HepG2 (cell line): ENCODE measurements around the gene CACNA1C. TPM values are rescaled to one million over a fixed set of nuclear protein-coding genes. Genes with fewer than 3 reads are reported as not detected.

Source experiments
- EED ChIP-seq: sonication (generic); formaldehyde crosslinking; IDR thresholded peaks from 2 replicates; pipeline ENCODE4 v1.5.0; 2020; ENCODE audit warnings: mild to moderate bottlenecking, missing genetic modification reagents
- ELF4 ChIP-seq: sonication (generic); formaldehyde crosslinking; IDR thresholded peaks from 2 replicates; pipeline ENCODE4 v1.5.0; 2020; ENCODE audit warnings: missing genetic modification reagents, mild to moderate bottlenecking, moderate library complexity, borderline replicate concordance
- ESRRA ChIP-seq: sonication (generic); formaldehyde crosslinking; IDR thresholded peaks from 2 replicates; pipeline ENCODE4 v1.5.1; 2020; ENCODE audit warnings: mild to moderate bottlenecking, low read depth, missing genetic modification reagents
- GTF2F1 ChIP-seq: fragments of 150-350 bp; IDR thresholded peaks from 2 replicates; pipeline ENCODE4 v1.6.1; 2014; ENCODE audit warnings: low read length
- HOXA5 ChIP-seq: sonication (generic); formaldehyde crosslinking; IDR thresholded peaks from 2 replicates; pipeline ENCODE4 v1.4.0; 2020; ENCODE audit warnings: missing genetic modification reagents
- KDM5B ChIP-seq: sonication (generic); formaldehyde crosslinking; IDR thresholded peaks from 2 replicates; pipeline ENCODE4 v1.4.0; 2020; ENCODE audit warnings: missing genetic modification reagents, mild to moderate bottlenecking, borderline replicate concordance
- RXRB ChIP-seq: IDR thresholded peaks from 2 replicates; pipeline ENCODE4 v1.6.1; 2016; ENCODE audit warnings: borderline replicate concordance, missing genetic modification reagents, missing compliant biosample characterization
- STAG1 ChIP-seq: sonication (generic); formaldehyde crosslinking; IDR thresholded peaks from 2 replicates; pipeline ENCODE4 v1.4.0; 2020; ENCODE audit warnings: missing genetic modification reagents
- ZNF530 ChIP-seq: sonication (generic); formaldehyde crosslinking; IDR thresholded peaks from 2 replicates; pipeline ENCODE4 v1.5.0; 2020; ENCODE audit warnings: low read depth, mild to moderate bottlenecking, missing genetic modification reagents
- polyA plus RNA-seq, 8 experiments: library from polyadenylated mRNA; depleted of rRNA in 3 of 8; stranded (reverse) in 7 of 8; unstranded in 1 of 8; fragments of >200 nt; fragmentation: Illumina TruSeq in 4 of 8; extraction: Trizol in 4 of 8; gene quantifications; 2 replicates each; pipeline versions ENCODE4 v1.2.1 to v1.2.3, GENCODE V29; 2011 to 2016; ENCODE audit warnings: low read depth in 4 of 8, missing spikeins in 1 of 8, mixed read lengths in 1 of 8; ENCODE audit not compliant: insufficient read depth in 1 of 8
- total RNA-seq, 5 experiments: library from RNA; depleted of rRNA; stranded (reverse); fragments of >200 nt; fragmentation: Illumina TruSeq; extraction: Trizol; gene quantifications; 2 replicates each; pipeline ENCODE4 v1.2.3, GENCODE V29; 2016; ENCODE audit warnings: low read depth in 1 of 5
- TF ChIP-seq, protein P1 (sequence below): IDR thresholded peaks from 2 replicates; pipeline ENCODE4 v1.6.1; 2012; ENCODE audit warnings: low read length, improper control_type of control experiment
- TF ChIP-seq, protein P2 (sequence below): sonication (generic); formaldehyde crosslinking; IDR thresholded peaks from 2 replicates; pipeline ENCODE4 v1.8.0; 2022; ENCODE audit warnings: mild to moderate bottlenecking, missing genetic modification reagents, borderline replicate concordance
- TF ChIP-seq, protein P3 (sequence below): fragments of 450-650 bp; IDR thresholded peaks from 2 replicates; pipeline ENCODE4 v1.6.1; 2017; ENCODE audit warnings: mild to moderate bottlenecking
- TF ChIP-seq, protein P4 (sequence below): sonication (generic); formaldehyde crosslinking; IDR thresholded peaks from 2 replicates; pipeline ENCODE4 v1.5.1; 2020; ENCODE audit warnings: mild to moderate bottlenecking, moderate library complexity, missing genetic modification reagents
- TF ChIP-seq, protein P5 (sequence below): sonication (generic); formaldehyde crosslinking; IDR thresholded peaks from 2 replicates; pipeline ENCODE4 v1.5.0; 2020; ENCODE audit warnings: missing genetic modification reagents, mild to moderate bottlenecking, borderline replicate concordance
- TF ChIP-seq, protein P6 (sequence below): sonication (generic); formaldehyde crosslinking; IDR thresholded peaks from 2 replicates; pipeline ENCODE4 v1.4.0; 2020; ENCODE audit warnings: missing genetic modification reagents, borderline replicate concordance

The CACNA1C gene
- total and polyA plus RNA-seq, 2 of the 13 experiments (the other 11 are each of a cell fraction or from before 2014, with no cell fraction given): not detected

DNA sequence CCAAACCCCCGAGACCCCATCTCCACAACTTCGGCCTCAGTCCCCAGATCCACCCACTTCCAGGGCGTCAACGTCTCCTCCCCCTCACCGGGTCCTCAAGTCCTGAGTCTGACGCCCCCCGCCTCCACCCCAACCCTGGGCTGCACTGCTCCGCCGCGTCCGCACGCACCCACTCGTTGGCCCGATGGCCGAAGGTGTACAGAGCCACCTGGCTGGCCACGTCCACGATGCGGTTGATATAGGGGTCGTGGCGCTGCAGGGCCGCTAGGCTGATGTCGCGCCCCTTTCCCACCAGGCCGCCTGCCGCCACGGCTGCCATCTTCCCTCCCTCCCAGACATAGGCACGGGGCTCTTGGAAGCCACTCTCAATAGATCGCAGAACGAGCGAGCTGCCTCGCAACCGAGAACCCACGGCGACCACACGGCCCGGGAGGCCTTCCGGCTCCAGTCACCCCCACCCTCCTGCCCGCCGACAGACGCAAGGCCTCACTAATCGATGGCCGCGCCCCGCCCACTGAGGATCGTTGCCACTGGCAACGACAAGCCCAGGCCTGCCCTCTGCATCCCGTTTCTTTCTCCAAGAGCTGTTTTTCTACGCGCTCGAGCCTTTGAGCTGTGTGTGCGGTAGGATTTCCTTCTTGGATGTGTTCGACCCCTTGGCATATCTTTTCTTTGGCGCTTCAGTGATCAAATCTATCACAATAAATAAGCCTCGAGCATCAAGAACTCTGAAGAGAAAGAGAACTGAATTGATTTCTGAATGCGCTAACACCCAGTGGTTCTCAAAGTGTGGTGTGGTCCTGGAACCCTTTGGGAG lies 48.5 kb upstream of the CACNA1C start, which contains the start of gene DCP1B (continued):
- TF ChIP-seq, protein P1, sequence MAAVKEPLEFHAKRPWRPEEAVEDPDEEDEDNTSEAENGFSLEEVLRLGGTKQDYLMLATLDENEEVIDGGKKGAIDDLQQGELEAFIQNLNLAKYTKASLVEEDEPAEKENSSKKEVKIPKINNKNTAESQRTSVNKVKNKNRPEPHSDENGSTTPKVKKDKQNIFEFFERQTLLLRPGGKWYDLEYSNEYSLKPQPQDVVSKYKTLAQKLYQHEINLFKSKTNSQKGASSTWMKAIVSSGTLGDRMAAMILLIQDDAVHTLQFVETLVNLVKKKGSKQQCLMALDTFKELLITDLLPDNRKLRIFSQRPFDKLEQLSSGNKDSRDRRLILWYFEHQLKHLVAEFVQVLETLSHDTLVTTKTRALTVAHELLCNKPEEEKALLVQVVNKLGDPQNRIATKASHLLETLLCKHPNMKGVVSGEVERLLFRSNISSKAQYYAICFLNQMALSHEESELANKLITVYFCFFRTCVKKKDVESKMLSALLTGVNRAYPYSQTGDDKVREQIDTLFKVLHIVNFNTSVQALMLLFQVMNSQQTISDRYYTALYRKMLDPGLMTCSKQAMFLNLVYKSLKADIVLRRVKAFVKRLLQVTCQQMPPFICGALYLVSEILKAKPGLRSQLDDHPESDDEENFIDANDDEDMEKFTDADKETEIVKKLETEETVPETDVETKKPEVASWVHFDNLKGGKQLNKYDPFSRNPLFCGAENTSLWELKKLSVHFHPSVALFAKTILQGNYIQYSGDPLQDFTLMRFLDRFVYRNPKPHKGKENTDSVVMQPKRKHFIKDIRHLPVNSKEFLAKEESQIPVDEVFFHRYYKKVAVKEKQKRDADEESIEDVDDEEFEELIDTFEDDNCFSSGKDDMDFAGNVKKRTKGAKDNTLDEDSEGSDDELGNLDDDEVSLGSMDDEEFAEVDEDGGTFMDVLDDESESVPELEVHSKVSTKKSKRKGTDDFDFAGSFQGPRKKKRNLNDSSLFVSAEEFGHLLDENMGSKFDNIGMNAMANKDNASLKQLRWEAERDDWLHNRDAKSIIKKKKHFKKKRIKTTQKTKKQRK: no peak
- no peak for TF ChIP-seq GTF2F1
- peak; percentile 38; the same call in 1 of the 2 replicates for TF ChIP-seq HOXA5 (CRISPR knock-in tag)
- TF ChIP-seq STAG1 (CRISPR knock-in tag): no peak
- TF ChIP-seq, protein P2, sequence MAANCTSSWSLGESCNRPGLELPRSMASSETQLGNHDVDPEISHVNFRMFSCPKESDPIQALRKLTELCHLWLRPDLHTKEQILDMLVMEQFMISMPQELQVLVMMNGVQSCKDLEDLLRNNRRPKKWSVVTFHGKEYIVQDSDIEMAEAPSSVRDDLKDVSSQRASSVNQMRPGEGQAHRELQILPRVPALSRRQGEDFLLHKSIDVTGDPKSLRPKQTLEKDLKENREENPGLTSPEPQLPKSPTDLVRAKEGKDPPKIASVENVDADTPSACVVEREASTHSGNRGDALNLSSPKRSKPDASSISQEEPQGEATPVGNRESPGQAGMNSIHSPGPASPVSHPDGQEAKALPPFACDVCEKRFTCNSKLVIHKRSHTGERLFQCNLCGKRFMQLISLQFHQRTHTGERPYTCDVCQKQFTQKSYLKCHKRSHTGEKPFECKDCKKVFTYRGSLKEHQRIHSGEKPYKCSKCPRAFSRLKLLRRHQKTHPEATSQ (CRISPR knock-in tag): peak; percentile 67; the same call in 1 of the 2 replicates
- peak; percentile 85 for TF ChIP-seq EED (CRISPR knock-in tag)
- TF ChIP-seq, protein P3, sequence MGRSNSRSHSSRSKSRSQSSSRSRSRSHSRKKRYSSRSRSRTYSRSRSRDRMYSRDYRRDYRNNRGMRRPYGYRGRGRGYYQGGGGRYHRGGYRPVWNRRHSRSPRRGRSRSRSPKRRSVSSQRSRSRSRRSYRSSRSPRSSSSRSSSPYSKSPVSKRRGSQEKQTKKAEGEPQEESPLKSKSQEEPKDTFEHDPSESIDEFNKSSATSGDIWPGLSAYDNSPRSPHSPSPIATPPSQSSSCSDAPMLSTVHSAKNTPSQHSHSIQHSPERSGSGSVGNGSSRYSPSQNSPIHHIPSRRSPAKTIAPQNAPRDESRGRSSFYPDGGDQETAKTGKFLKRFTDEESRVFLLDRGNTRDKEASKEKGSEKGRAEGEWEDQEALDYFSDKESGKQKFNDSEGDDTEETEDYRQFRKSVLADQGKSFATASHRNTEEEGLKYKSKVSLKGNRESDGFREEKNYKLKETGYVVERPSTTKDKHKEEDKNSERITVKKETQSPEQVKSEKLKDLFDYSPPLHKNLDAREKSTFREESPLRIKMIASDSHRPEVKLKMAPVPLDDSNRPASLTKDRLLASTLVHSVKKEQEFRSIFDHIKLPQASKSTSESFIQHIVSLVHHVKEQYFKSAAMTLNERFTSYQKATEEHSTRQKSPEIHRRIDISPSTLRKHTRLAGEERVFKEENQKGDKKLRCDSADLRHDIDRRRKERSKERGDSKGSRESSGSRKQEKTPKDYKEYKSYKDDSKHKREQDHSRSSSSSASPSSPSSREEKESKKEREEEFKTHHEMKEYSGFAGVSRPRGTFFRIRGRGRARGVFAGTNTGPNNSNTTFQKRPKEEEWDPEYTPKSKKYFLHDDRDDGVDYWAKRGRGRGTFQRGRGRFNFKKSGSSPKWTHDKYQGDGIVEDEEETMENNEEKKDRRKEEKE: no peak
- TF ChIP-seq KDM5B (CRISPR knock-in tag): peak; percentile 90; the same call in 1 of the 2 replicates
- TF ChIP-seq, protein P4, sequence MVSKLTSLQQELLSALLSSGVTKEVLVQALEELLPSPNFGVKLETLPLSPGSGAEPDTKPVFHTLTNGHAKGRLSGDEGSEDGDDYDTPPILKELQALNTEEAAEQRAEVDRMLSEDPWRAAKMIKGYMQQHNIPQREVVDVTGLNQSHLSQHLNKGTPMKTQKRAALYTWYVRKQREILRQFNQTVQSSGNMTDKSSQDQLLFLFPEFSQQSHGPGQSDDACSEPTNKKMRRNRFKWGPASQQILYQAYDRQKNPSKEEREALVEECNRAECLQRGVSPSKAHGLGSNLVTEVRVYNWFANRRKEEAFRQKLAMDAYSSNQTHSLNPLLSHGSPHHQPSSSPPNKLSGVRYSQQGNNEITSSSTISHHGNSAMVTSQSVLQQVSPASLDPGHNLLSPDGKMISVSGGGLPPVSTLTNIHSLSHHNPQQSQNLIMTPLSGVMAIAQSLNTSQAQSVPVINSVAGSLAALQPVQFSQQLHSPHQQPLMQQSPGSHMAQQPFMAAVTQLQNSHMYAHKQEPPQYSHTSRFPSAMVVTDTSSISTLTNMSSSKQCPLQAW: peak; percentile 88
- no peak for TF ChIP-seq ELF4 (CRISPR knock-in tag)
- TF ChIP-seq ZNF530 (CRISPR knock-in tag): no peak
- TF ChIP-seq, protein P5, sequence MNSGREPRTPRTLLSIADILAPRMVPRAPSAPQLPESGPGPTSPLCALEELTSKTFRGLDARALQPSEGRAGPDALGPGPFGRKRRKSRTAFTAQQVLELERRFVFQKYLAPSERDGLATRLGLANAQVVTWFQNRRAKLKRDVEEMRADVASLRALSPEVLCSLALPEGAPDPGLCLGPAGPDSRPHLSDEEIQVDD (CRISPR knock-in tag): peak; percentile 59; the same call in 1 of the 2 replicates
- peak; percentile 52 for TF ChIP-seq RXRB
- TF ChIP-seq ESRRA (CRISPR knock-in tag): 0 out of 2 replicates have a peak, but pooled peaks have one; percentile 45
- TF ChIP-seq, protein P6, sequence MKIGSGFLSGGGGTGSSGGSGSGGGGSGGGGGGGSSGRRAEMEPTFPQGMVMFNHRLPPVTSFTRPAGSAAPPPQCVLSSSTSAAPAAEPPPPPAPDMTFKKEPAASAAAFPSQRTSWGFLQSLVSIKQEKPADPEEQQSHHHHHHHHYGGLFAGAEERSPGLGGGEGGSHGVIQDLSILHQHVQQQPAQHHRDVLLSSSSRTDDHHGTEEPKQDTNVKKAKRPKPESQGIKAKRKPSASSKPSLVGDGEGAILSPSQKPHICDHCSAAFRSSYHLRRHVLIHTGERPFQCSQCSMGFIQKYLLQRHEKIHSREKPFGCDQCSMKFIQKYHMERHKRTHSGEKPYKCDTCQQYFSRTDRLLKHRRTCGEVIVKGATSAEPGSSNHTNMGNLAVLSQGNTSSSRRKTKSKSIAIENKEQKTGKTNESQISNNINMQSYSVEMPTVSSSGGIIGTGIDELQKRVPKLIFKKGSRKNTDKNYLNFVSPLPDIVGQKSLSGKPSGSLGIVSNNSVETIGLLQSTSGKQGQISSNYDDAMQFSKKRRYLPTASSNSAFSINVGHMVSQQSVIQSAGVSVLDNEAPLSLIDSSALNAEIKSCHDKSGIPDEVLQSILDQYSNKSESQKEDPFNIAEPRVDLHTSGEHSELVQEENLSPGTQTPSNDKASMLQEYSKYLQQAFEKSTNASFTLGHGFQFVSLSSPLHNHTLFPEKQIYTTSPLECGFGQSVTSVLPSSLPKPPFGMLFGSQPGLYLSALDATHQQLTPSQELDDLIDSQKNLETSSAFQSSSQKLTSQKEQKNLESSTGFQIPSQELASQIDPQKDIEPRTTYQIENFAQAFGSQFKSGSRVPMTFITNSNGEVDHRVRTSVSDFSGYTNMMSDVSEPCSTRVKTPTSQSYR (CRISPR knock-in tag): peak; percentile 55
